Mammary epithelial cell (primary cell): Measurements from ENCODE around the gene GMCL1.

Experiments used
- EZH2 ChIP-seq: IDR thresholded peaks from 2 replicates; pipeline ENCODE4 v1.6.1; 2012; ENCODE audit warnings: low read length, inconsistent platforms, borderline replicate concordance
- TF ChIP-seq, protein P1 (sequence below), 2 donors: IDR thresholded peaks in 1 of 2; conservative IDR thresholded peaks in 1 of 2; 2 replicates each; pipeline ENCODE4 v1.5.1; 2011 to 2012; ENCODE audit warnings: inconsistent platforms in 2 of 2, low read length in 2 of 2, mild to moderate bottlenecking in 2 of 2, control low read depth in 1 of 2, low read depth in 1 of 2; ENCODE audit not compliant: insufficient read depth in 1 of 2; ENCODE audit errors: extremely low read depth in 1 of 2

- TF ChIP-seq, protein P1, sequence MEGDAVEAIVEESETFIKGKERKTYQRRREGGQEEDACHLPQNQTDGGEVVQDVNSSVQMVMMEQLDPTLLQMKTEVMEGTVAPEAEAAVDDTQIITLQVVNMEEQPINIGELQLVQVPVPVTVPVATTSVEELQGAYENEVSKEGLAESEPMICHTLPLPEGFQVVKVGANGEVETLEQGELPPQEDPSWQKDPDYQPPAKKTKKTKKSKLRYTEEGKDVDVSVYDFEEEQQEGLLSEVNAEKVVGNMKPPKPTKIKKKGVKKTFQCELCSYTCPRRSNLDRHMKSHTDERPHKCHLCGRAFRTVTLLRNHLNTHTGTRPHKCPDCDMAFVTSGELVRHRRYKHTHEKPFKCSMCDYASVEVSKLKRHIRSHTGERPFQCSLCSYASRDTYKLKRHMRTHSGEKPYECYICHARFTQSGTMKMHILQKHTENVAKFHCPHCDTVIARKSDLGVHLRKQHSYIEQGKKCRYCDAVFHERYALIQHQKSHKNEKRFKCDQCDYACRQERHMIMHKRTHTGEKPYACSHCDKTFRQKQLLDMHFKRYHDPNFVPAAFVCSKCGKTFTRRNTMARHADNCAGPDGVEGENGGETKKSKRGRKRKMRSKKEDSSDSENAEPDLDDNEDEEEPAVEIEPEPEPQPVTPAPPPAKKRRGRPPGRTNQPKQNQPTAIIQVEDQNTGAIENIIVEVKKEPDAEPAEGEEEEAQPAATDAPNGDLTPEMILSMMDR (conservative IDR thresholded peaks at IDR 0.05 in 1 of 2, IDR thresholded peaks at IDR 0.05 in 1 of 2; ENCODE audit: extremely low read depth in 1 of 2, insufficient read depth in 1 of 2, low read depth in 1 of 2, low read length in 2 of 2), result no peak
- no peak for TF ChIP-seq EZH2
Observed at GRCh38 chr2:69918401-69918800, 88.9 kb downstream of the GMCL1 start.
